Neutrophil (primary cell): ENCODE data around the gene LCE3D.

Experiments used
- H3K27ac ChIP-seq: fragments of 200-600 bp; sonication (generic); 2 replicates; pipeline ENCODE4 v1.5.1; 2016; ENCODE audit warnings: mild to moderate bottlenecking, moderate library complexity
- H3K27me3 ChIP-seq: fragments of 200-600 bp; sonication (generic); 2 replicates; pipeline ENCODE4 v1.6.0; 2016; ENCODE audit warnings: mild to moderate bottlenecking
- H3K36me3 ChIP-seq: fragments of 200-600 bp; sonication (generic); 2 replicates; pipeline ENCODE4 v1.5.1; 2017
- H3K4me1 ChIP-seq, 2 experiments: fragments of 200-600 bp in 1 of 2; sonication (generic) in 1 of 2; 1 replicate in 1 of 2; 2 replicates in 1 of 2; pipeline versions ENCODE4 v1.5.1 to v1.6.1; 2013 to 2016; ENCODE audit warnings: low read depth in 1 of 2, low read length in 1 of 2, mild to moderate bottlenecking in 1 of 2, moderate library complexity in 1 of 2; ENCODE audit not compliant: control insufficient read depth in 1 of 2, insufficient read depth in 1 of 2
- H3K4me3 ChIP-seq, 2 experiments: fragments of 200-600 bp in 1 of 2; sonication (generic) in 1 of 2; 1 replicate in 1 of 2; 2 replicates in 1 of 2; pipeline ENCODE4 v1.5.1; 2013 to 2016; ENCODE audit warnings: low read depth in 1 of 2, low read length in 1 of 2, mild to moderate bottlenecking in 1 of 2, moderate library complexity in 1 of 2
- H3K9me3 ChIP-seq: fragments of 200-600 bp; sonication (generic); 2 replicates; pipeline ENCODE4 v1.5.1; 2016
- TF ChIP-seq, protein P1 (sequence below): fragments of 200-600 bp; sonication (generic); IDR thresholded peaks from 2 replicates; pipeline ENCODE4 v1.5.1; 2016; ENCODE audit warnings: antibody characterized with exemption

LCE3D gene

GRCh38 chr1:152580433-152580832 is at the start of gene LCE3D:
Gene LCE3D (minus strand): TSS chr1:152580516. CDS start chr1:152579936, 580 bp downstream.
- H3K27me3 ChIP-seq, result no peaks in the 10 kb centered on the region

DNA sequence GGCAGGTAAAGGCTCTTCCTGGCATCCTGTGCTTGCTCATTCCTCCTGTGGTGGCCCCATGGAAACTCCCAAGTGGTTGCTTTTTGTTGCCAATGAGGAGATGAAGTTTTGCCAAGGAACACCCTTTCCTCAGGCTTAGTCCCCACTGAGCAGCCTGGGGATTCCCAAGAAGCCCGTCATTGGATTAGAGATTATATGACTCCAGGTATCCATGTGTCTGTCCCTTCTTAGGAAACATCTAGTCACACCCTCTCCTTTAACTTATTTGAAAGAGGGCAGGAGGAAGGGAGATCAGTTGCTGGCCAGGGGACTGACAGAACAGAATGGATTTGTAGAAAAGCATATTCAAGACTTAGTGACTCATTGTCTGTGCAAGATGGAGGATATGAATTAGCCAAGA is 46.4 kb upstream of the LCE3D start:
- H3K4me1 ChIP-seq, result no peaks in the 10 kb centered on the region
- no peak overlapping the region for H3K27ac ChIP-seq
- H3K9me3 ChIP-seq, result no peaks in the 10 kb centered on the region
- H3K4me3 ChIP-seq, result no peak overlapping the region
- TF ChIP-seq, protein P1, sequence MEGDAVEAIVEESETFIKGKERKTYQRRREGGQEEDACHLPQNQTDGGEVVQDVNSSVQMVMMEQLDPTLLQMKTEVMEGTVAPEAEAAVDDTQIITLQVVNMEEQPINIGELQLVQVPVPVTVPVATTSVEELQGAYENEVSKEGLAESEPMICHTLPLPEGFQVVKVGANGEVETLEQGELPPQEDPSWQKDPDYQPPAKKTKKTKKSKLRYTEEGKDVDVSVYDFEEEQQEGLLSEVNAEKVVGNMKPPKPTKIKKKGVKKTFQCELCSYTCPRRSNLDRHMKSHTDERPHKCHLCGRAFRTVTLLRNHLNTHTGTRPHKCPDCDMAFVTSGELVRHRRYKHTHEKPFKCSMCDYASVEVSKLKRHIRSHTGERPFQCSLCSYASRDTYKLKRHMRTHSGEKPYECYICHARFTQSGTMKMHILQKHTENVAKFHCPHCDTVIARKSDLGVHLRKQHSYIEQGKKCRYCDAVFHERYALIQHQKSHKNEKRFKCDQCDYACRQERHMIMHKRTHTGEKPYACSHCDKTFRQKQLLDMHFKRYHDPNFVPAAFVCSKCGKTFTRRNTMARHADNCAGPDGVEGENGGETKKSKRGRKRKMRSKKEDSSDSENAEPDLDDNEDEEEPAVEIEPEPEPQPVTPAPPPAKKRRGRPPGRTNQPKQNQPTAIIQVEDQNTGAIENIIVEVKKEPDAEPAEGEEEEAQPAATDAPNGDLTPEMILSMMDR, result no peak
- H3K27me3 ChIP-seq, result peaks cover 25% of the 10 kb centered on the region
- H3K36me3 ChIP-seq, result no peaks in the 10 kb centered on the region

More at GRCh38 chr1:152580433-152580832, at the start of gene LCE3D:
- H3K27ac ChIP-seq, result no peak within 1 kb of the TSS
- H3K36me3 ChIP-seq, result no peaks in the 10 kb centered on the region
- H3K4me3 ChIP-seq, result no peak within 1 kb of the TSS
- H3K9me3 ChIP-seq, result no peaks in the 10 kb centered on the region
- TF ChIP-seq, protein P1, result no peak
- H3K4me1 ChIP-seq, result no peaks in the 10 kb centered on the region

DNA sequence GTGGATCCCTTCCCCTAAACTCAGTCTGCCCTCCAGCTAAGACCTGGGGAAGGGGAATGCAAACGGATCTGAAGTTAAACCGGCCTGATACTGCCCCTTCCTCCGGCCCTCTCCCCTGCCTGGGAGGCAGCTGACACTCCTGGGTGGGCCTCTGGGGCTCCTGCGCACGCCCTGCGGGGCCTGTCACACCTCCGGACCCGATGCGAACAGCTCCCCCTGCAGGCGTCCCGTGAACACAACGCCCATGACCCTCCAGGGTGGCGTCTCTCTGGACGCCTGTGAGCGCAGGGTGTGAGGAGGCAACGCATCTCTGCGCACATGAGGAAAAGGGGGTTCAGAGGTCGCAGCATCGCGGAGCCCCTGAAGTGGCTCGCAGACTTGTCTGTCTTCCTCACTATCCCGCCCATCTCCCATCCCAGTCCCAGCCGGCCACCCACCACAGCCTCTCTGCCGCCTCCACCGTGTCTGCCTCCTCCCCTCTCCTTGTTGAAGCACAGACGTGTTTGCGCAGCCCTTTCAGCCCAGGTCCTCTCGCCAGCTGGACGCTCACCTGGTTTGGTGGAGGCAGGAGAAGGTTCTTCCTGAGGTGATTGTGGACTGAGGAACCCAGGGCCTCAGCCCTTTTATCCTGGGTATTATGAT is 43.0 kb upstream of the LCE3D start:
- Histone ChIP-seq H3K36me3 (no peaks in the 10 kb centered on the region), H3K27ac (no peak overlapping the region), H3K4me3 (no peak overlapping the region), H3K4me1 (no peaks in the 10 kb centered on the region), H3K27me3 (peaks cover 25% of the 10 kb centered on the region), H3K9me3 (peaks cover 3% of the 10 kb centered on the region)
- TF ChIP-seq, protein P1, result no peak

DNA sequence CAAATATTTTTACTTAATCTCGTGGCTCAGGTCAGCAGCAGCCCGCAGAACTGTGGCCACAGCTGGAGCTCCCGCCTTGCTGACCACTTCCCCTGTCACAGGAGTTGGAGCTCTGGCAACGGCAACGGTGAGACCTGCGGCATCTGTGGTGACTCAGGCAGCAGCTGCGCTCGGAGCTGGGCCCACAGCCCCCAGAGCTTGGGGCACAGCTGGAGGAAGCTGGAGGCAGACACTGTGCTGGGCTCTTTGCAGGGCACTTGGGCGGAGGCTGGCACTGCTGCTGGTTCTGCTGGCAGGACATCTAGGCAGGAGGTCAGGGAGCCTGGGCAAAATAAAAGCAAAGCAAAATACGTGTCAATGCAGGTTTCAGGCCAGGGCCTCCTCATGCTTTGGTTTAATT is 42.5 kb upstream of the LCE3D start, which contains the start of gene LCE3A:
LCE3A (minus strand) TSS at position 301 of the 400 bp plus-strand sequence; CDS start at position 301, 0 bp downstream.
- Histone ChIP-seq H3K4me1 (no peaks in the 10 kb centered on the region), H3K4me3 (no peak within 1 kb of the TSS), H3K27me3 (peaks cover 25% of the 10 kb centered on the region), H3K36me3 (no peaks in the 10 kb centered on the region), H3K9me3 (peaks cover 3% of the 10 kb centered on the region), H3K27ac (no peak within 1 kb of the TSS)
- TF ChIP-seq, protein P1, result no peak

GRCh38 chr1:152621993-152622392 is 41.7 kb upstream of the LCE3D start:
- no peaks in the 10 kb centered on the region for H3K36me3 ChIP-seq
- peaks cover 3% of the 10 kb centered on the region for H3K9me3 ChIP-seq
- H3K4me3 ChIP-seq, result no peak overlapping the region
- peaks cover 25% of the 10 kb centered on the region for H3K27me3 ChIP-seq
- no peaks in the 10 kb centered on the region for H3K4me1 ChIP-seq
- no peak overlapping the region for H3K27ac ChIP-seq
- TF ChIP-seq, protein P1, result no peak
